HEK293 (cell line): ENCODE measurements around the gene RAPGEFL1.
A peak's percentile ranks its signal among the peaks of the same experiment; 100 is the strongest.

Source experiments
- PRDM10 ChIP-seq: fragments of 450-650 bp; formaldehyde crosslinking; IDR thresholded peaks from 2 replicates; pipeline ENCODE4 v1.5.1; 2016; ENCODE audit warnings: missing biosample characterization, missing genetic modification characterization
- REST ChIP-seq: fragments of 450-650 bp; formaldehyde crosslinking; IDR thresholded peaks from 2 replicates; pipeline ENCODE4 v1.5.1; 2016; ENCODE audit warnings: missing biosample characterization, missing genetic modification characterization
- SCRT2 ChIP-seq: fragments of 450-650 bp; formaldehyde crosslinking; IDR thresholded peaks from 2 replicates; pipeline ENCODE4 v1.5.1; 2016; ENCODE audit warnings: missing biosample characterization, missing genetic modification characterization
- YY1 ChIP-seq: fragments of 450-650 bp; formaldehyde crosslinking; IDR thresholded peaks from 2 replicates; pipeline ENCODE4 v1.5.1; 2018; ENCODE audit warnings: missing biosample characterization, missing genetic modification characterization
- ZNF133 ChIP-seq: fragments of 450-650 bp; formaldehyde crosslinking; IDR thresholded peaks from 2 replicates; pipeline ENCODE4 v1.5.1; 2016; ENCODE audit warnings: missing biosample characterization, missing genetic modification characterization
- ZNF148 ChIP-seq: fragments of 450-650 bp; formaldehyde crosslinking; IDR thresholded peaks from 2 replicates; pipeline ENCODE4 v1.5.0; 2017; ENCODE audit warnings: missing biosample characterization, missing genetic modification characterization, borderline replicate concordance
- ZNF169 ChIP-seq: fragments of 450-650 bp; formaldehyde crosslinking; IDR thresholded peaks from 2 replicates; pipeline ENCODE4 v1.5.1; 2016; ENCODE audit warnings: missing biosample characterization, missing genetic modification characterization
- ZNF266 ChIP-seq: fragments of 450-650 bp; formaldehyde crosslinking; IDR thresholded peaks from 2 replicates; pipeline ENCODE4 v1.5.1; 2016; ENCODE audit warnings: missing biosample characterization, missing genetic modification characterization, low read depth
- ZNF341 ChIP-seq: fragments of 450-650 bp; formaldehyde crosslinking; IDR thresholded peaks from 2 replicates; pipeline ENCODE4; 2016; ENCODE audit warnings: low read depth, missing biosample characterization, missing genetic modification characterization
- ZNF391 ChIP-seq: fragments of 450-650 bp; formaldehyde crosslinking; IDR thresholded peaks from 2 replicates; pipeline ENCODE4 v1.5.1; 2016; ENCODE audit warnings: low read depth, missing biosample characterization, missing genetic modification characterization, borderline replicate concordance
- ZNF398 ChIP-seq: fragments of 450-650 bp; formaldehyde crosslinking; IDR thresholded peaks from 2 replicates; pipeline ENCODE4 v1.5.1; 2017; ENCODE audit warnings: missing biosample characterization, missing genetic modification characterization
- ZNF423 ChIP-seq: fragments of 450-650 bp; formaldehyde crosslinking; IDR thresholded peaks from 2 replicates; pipeline ENCODE4 v1.5.1; 2016; ENCODE audit warnings: missing biosample characterization, missing genetic modification characterization
- ZNF530 ChIP-seq: fragments of 450-650 bp; formaldehyde crosslinking; IDR thresholded peaks from 2 replicates; pipeline ENCODE4 v1.5.1; 2016; ENCODE audit warnings: low read depth, missing biosample characterization, missing genetic modification characterization
- ZNF555 ChIP-seq: fragments of 450-650 bp; formaldehyde crosslinking; conservative IDR thresholded peaks from 2 replicates; pipeline ENCODE4 v1.5.1; 2017; ENCODE audit warnings: missing biosample characterization, mild to moderate bottlenecking, missing genetic modification characterization, inconsistent platforms
- ZNF624 ChIP-seq: fragments of 450-650 bp; formaldehyde crosslinking; IDR thresholded peaks from 2 replicates; pipeline ENCODE4 v1.5.1; 2017; ENCODE audit warnings: missing biosample characterization, missing genetic modification characterization
- ZNF768 ChIP-seq: fragments of 450-650 bp; formaldehyde crosslinking; IDR thresholded peaks from 2 replicates; pipeline ENCODE4 v1.5.1; 2018; ENCODE audit warnings: missing biosample characterization, mild to moderate bottlenecking, missing genetic modification characterization
- ZSCAN30 ChIP-seq: fragments of 450-650 bp; IDR thresholded peaks from 2 replicates; pipeline ENCODE4 v1.5.1; 2018; ENCODE audit warnings: missing biosample characterization, mild to moderate bottlenecking, missing genetic modification characterization, moderate library complexity
- ZSCAN4 ChIP-seq: fragments of 450-650 bp; formaldehyde crosslinking; IDR thresholded peaks from 2 replicates; pipeline ENCODE4 v1.5.1; 2017; ENCODE audit warnings: missing biosample characterization, missing genetic modification characterization
- TF ChIP-seq, protein P1 (sequence below): fragments of 450-650 bp; formaldehyde crosslinking; IDR thresholded peaks from 2 replicates; pipeline ENCODE4 v1.5.1; 2016; ENCODE audit warnings: missing biosample characterization, missing genetic modification characterization, borderline replicate concordance
- TF ChIP-seq, protein P2 (sequence below): fragments of 450-650 bp; IDR thresholded peaks from 2 replicates; pipeline ENCODE4 v1.5.1; 2018; ENCODE audit warnings: missing biosample characterization, missing genetic modification characterization

Gene RAPGEFL1

DNA sequence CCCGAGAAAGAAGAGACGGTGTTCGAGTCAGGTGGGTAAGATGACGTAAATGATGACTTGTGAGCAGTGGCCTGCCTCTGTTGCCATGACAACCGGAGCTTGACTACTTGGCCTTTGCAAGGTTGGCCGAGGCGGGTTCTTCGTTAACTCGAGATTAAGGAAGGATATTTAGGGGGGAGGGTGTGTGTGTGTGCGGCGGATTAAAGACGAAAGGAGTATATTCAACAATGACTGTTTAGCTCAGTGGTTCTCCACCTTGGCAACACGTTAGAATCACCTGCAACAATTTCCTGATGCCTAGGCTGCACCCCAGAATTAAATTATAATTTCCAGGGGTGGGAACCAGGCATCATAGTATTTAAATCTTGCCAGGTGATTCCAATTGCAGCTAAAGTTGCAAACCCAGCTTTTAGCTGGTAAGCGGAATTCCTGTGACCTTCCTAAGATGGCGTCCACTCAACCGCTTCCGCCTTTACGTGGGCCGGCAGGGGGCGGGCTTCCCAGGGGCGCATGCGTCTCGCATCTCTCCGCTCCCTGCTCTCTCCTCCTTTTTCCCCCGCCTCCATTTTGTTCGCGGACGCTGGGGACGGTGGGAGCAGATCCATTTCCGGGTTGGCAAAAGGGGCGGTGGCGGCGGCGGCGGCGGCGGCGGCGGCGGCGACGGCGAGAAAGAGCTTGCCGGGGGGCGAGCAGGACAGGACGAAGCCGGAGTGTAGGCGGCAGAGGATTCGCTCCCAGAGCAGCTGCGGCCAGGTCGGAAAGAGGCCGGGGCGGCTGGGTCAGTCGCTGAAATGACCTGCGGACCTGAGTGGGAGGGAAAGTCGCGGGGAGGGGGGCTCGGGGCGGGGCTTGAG lies 41.7 kb downstream of the RAPGEFL1 start, which contains the start of gene WIPF2 (continued):
- TF ChIP-seq, protein P1, sequence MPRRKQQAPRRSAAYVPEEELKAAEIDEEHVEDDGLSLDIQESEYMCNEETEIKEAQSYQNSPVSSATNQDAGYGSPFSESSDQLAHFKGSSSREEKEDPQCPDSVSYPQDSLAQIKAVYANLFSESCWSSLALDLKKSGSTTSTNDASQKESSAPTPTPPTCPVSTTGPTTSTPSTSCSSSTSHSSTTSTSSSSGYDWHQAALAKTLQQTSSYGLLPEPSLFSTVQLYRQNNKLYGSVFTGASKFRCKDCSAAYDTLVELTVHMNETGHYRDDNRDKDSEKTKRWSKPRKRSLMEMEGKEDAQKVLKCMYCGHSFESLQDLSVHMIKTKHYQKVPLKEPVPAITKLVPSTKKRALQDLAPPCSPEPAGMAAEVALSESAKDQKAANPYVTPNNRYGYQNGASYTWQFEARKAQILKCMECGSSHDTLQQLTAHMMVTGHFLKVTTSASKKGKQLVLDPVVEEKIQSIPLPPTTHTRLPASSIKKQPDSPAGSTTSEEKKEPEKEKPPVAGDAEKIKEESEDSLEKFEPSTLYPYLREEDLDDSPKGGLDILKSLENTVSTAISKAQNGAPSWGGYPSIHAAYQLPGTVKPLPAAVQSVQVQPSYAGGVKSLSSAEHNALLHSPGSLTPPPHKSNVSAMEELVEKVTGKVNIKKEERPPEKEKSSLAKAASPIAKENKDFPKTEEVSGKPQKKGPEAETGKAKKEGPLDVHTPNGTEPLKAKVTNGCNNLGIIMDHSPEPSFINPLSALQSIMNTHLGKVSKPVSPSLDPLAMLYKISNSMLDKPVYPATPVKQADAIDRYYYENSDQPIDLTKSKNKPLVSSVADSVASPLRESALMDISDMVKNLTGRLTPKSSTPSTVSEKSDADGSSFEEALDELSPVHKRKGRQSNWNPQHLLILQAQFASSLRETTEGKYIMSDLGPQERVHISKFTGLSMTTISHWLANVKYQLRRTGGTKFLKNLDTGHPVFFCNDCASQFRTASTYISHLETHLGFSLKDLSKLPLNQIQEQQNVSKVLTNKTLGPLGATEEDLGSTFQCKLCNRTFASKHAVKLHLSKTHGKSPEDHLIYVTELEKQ (tag by site-specific recombination): no peak
- TF ChIP-seq ZNF133 (tag by site-specific recombination) (no peak), PRDM10 (peak; percentile 85), REST (tag by site-specific recombination) (no peak), ZNF266 (tag by site-specific recombination) (no peak), ZNF398 (tag by site-specific recombination) (peak; percentile 80), ZSCAN4 (no peak), ZNF768 (tag by site-specific recombination) (no peak), ZNF169 (tag by site-specific recombination) (no peak), ZNF530 (tag by site-specific recombination) (no peak), ZNF341 (no peak), ZNF555 (no peak), YY1 (tag by site-specific recombination) (peak; percentile 89), ZSCAN30 (tag by site-specific recombination) (peak; percentile 64), SCRT2 (tag by site-specific recombination) (peak; percentile 61), ZNF391 (tag by site-specific recombination) (0 out of 2 replicates have a peak, but pooled peaks have one; percentile 45), ZNF148 (no peak), ZNF423 (tag by site-specific recombination) (no peak), ZNF624 (tag by site-specific recombination) (no peak)
- TF ChIP-seq, protein P2, sequence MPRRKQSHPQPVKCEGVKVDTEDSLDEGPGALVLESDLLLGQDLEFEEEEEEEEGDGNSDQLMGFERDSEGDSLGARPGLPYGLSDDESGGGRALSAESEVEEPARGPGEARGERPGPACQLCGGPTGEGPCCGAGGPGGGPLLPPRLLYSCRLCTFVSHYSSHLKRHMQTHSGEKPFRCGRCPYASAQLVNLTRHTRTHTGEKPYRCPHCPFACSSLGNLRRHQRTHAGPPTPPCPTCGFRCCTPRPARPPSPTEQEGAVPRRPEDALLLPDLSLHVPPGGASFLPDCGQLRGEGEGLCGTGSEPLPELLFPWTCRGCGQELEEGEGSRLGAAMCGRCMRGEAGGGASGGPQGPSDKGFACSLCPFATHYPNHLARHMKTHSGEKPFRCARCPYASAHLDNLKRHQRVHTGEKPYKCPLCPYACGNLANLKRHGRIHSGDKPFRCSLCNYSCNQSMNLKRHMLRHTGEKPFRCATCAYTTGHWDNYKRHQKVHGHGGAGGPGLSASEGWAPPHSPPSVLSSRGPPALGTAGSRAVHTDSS (tag by site-specific recombination): no peak
